ENCODE results near the gene CRB2. TPM values are rescaled to one million over a fixed set of nuclear protein-coding genes. Genes with fewer than 3 reads are reported as not detected.
"Not testable (repeated sequence)": the region's sequence is repeated elsewhere in the genome, so short reads cannot be mapped to it uniquely, and the experiment has no call there.

Gene CRB2
- total RNA-seq, 2 experiments from 2014 or later: not detected

DNA sequence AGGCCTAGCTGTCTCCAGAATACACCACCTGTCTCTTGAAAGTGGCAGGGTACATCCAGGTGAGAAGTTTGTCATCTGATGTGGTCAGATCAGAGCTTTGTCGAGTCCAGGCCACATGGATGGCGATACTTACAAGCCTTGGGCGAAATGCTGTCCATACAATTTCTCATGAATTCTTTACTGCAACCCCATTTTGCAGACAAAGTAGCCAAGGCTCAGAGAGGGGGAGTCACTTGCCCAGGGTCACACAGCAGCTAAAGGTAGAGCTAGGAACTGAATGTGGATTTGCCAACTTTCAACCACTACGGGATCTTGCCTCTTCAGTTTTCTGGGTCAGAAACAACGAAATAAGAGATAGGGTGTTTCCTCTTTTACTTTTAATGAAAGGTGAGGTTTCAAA, 35.2 kb downstream of the CRB2 start:
- Mint-ChIP-seq H3K9me3 (ENCODE audit: low read depth) (no peaks in the 10 kb centered on the region), H3K36me3 (no peaks in the 10 kb centered on the region), H3K27me3 (no peaks in the 10 kb centered on the region), H3K4me3 (no peak overlapping the region), H3K27ac (no peak overlapping the region), H3K4me1 (no peaks in the 10 kb centered on the region)
- DNase-seq (no peak), ATAC-seq (no peak)
- CTCF ChIA-PET: interaction anchor here (0.8 kb wide), 1 partner anchor 37 kb away, joined by 3 read pairs; no protein-coding TSS in a partner anchor

DNA sequence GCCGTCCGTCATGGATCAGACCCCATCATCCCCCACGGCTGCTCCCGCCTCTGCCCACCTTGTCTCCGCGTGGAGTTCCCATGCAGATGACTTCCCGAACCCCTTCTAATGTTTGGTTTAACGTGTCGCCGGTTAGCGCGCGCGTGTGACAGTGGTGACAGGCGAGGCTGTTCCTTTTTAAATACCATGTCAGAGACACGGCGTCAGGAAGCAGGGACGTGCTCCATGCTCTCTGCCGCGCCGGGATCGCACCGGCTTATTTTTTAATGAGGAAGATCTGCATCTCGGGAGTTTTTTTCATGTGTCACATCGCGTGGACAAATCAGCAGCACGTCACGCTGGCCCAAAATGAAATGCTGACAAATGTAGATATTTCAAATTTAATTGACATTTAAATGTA, 35.9 kb downstream of the CRB2 start:
- Mint-ChIP-seq H3K9me3 (ENCODE audit: low read depth) (no peaks in the 10 kb centered on the region), H3K27me3 (no peaks in the 10 kb centered on the region), H3K36me3 (no peaks in the 10 kb centered on the region), H3K27ac (no peak overlapping the region), H3K4me1 (no peaks in the 10 kb centered on the region), H3K4me3 (no peak overlapping the region)
- ATAC-seq: no peak
- CTCF ChIA-PET: interaction anchor here (1.0 kb wide), 1 partner anchor 42 kb away, joined by 3 read pairs; no protein-coding TSS in a partner anchor
- no peak for DNase-seq

DNA sequence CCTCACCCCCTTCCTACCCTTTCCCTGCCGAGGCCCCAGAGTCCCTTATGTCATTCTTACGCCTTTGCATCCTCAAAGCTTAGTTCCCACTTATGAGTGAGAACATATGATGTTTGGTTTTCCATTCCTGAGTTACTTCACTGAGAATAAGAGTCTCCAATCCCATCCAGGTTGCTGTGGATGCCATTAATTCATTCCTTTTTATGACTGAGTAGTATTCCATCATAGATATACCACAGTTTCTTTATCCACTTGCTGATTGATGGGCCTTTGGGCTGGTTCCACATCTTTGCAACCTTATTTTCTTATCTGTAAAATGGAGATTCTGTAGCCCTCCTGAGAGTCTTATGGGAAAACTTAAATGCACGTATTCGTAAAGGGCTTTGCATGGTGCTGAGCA, 36.8 kb downstream of the CRB2 start:
- CTCF ChIA-PET: no interaction called here

DNA sequence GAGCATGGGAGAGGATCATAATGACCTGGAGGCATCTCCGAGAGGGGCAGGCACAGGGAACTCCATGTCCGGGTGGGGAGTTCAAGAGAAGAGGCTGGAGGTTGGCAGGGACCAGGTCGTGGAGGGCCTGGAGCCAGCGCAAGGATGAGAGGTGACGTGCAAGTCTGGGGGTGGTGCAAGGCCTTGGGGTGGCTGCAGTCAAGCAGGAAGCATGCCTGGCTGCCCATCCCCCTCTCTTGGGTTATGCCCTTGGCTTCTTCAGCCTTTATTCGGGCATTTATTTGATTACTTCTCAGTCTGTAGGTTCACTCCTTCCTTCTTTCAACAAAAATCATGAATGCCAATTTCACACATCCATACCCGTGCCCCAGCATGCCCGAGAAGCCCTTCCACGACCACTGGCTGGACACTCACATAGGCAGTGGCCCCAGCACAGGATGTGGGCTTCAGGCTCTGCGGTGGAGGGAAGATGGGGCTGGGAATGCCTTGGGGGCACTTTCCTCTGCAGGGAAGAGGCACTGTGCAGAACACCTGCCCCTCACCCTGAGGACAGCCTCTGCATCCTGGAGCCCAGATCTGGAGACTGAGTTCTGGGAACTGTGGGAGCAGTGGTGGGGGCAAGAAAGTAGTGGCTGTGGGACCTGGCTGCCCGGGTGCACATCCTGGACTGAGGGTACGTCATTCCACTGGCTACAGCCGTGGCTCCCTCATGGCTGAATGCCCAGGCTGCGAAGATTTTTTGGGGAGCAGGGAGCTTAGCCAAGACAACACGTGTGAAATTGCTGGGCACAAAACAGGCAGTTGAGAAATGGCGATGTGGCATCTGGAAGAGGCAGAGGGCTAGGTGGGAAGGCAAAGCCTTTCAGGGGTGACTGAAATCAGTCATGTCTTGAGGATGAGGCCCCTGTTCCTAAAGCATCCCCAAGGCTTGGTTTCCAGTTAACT, 38.6 kb downstream of the CRB2 start:
- no peaks in the 10 kb centered on the region for H3K36me3 Mint-ChIP-seq
- CTCF ChIA-PET: no interaction called here
- H3K9me3 Mint-ChIP-seq (ENCODE audit: low read depth): no peaks in the 10 kb centered on the region
- H3K27ac Mint-ChIP-seq: no peak overlapping the region
- DNase-seq (no peak), ATAC-seq (no peak)
- H3K27me3 Mint-ChIP-seq: no peaks in the 10 kb centered on the region
- H3K4me1 Mint-ChIP-seq: no peaks in the 10 kb centered on the region
- H3K4me3 Mint-ChIP-seq: no peak overlapping the region

More for the DNA sequence above, 36.8 kb downstream of the CRB2 start:
- Mint-ChIP-seq H3K27me3 (no peaks in the 10 kb centered on the region), H3K4me1 (no peaks in the 10 kb centered on the region), H3K27ac (no peak overlapping the region), H3K4me3 (no peak overlapping the region), H3K36me3 (no peaks in the 10 kb centered on the region), H3K9me3 (ENCODE audit: low read depth) (no peaks in the 10 kb centered on the region)
- DNase-seq (no peak), ATAC-seq (no peak)

DNA sequence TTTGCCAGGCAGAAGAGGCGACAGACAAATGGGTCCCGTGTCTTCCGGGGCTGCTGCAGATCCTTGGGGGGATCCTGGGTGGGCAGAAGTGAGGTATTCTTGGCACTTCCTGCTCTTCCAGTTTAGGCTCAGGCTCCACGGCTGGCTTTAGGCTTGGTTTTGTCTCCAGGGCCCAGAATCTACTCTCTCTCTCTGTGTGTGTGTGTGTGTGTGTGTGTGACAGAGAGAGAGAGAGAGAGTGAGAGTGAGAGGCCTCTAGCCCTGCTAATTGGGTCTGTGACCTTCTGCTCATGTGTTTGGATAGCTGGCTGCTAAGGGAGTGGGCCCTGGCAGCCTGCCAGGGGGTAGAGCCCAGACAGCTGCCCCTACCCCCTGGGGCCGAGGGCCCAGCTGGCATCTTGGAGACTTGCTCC, 39.3 kb downstream of the CRB2 start:
- H3K27me3 Mint-ChIP-seq: no peaks in the 10 kb centered on the region
- H3K4me1 Mint-ChIP-seq: no peaks in the 10 kb centered on the region
- no peak for ATAC-seq
- H3K9me3 Mint-ChIP-seq (ENCODE audit: low read depth): no peaks in the 10 kb centered on the region
- no peak overlapping the region for H3K27ac Mint-ChIP-seq
- CTCF ChIA-PET: no interaction called here
- H3K36me3 Mint-ChIP-seq: no peaks in the 10 kb centered on the region
- H3K4me3 Mint-ChIP-seq: no peak overlapping the region
- no peak for DNase-seq

DNA sequence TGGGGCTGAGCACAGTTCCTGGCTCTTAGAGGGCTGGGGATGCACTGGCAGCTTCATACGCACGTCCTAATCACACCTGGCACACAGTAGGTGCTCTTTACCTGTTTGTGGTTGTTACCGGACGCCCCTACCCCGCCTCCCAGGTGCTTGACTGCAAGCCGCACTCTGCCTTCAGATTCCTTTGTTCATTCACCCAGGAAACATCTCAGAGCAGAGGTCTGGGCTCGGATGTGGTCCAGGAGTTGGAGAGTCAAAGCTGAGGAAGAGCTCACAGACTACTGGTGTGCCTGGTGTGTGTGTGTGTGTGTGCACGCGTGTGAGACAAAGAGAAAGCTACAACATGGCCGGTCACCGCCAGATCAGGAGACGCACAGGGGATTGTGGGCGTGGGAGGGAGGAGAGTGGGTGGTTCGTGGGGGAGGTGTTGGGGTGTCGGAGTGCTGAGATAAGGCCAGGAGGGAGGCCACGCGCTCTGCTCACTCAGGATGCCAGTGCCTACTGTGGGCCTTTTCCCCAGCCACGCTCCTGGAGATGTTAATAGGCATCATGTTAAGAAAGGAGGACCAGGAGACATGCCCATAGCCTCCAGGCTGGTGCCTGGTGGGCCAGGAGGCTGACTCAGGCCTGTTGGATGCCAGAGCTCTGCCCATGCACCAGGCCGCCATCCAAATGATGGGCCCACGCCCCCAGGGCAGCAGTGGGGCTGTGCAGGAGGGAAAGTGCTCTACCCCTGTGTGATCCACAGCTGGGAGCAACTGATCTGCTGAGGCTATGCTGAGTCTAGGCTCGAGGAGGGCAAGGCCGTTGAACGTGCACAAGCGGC, 39.9 kb downstream of the CRB2 start:
- ATAC-seq (no peak), DNase-seq (no peak)
- no peaks in the 10 kb centered on the region for H3K9me3 Mint-ChIP-seq (ENCODE audit: low read depth)
- H3K4me1 Mint-ChIP-seq: no peaks in the 10 kb centered on the region
- H3K36me3 Mint-ChIP-seq: no peaks in the 10 kb centered on the region
- H3K4me3 Mint-ChIP-seq: no peak overlapping the region
- H3K27ac Mint-ChIP-seq: no peak overlapping the region
- no peaks in the 10 kb centered on the region for H3K27me3 Mint-ChIP-seq
- CTCF ChIA-PET: no interaction called here

DNA sequence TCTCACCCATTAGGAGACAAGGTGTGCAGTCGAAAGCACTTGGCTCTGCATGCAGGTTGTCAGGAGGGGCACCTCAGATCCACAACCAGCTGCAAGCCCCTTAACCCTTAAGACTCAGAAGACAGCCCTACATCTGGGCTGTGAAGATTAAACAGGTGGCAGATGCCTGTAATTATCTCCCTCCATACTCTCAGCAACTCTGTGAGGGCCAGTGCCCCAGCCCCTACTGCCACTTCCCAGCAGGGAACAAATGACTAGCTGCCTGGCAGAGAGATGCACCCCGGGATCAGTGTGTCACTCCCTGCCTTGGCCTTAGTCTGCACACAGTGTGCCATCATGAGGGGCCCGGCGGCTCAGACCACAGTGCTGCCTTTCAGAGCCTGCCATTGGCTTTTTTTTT, 42.0 kb downstream of the CRB2 start:
- CTCF ChIA-PET: interaction anchor here (1.1 kb wide), 1 partner anchor 21 kb away, joined by 3 read pairs; no protein-coding TSS in a partner anchor
- no peaks in the 10 kb centered on the region for H3K36me3 Mint-ChIP-seq
- H3K4me3 Mint-ChIP-seq: no peak overlapping the region
- no peak for DNase-seq
- no peaks in the 10 kb centered on the region for H3K4me1 Mint-ChIP-seq
- no peaks in the 10 kb centered on the region for H3K9me3 Mint-ChIP-seq (ENCODE audit: low read depth)
- H3K27me3 Mint-ChIP-seq: no peaks in the 10 kb centered on the region
- no peak for ATAC-seq
- H3K27ac Mint-ChIP-seq: no peak overlapping the region

DNA sequence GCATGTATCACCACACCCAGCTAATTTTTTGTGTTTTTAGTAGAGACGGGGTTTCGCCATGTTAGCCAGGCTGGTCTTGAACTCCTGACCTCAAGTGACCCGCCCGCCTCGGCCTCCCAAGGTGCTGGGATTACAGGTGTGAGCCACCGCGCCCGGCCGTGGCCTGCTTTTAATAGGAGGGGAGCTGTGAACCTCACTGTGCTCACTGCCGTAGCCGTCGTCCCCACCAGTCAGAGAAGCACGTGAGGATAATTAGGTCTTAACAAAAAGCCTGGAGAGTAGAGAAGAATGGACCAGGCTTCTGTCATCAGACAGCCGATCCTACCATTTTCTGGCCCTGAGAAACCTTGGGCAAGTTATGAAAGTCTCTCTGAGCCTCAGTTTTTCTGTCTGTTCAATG, 42.9 kb downstream of the CRB2 start:
- DNase-seq: not testable (repeated sequence)

DNA sequence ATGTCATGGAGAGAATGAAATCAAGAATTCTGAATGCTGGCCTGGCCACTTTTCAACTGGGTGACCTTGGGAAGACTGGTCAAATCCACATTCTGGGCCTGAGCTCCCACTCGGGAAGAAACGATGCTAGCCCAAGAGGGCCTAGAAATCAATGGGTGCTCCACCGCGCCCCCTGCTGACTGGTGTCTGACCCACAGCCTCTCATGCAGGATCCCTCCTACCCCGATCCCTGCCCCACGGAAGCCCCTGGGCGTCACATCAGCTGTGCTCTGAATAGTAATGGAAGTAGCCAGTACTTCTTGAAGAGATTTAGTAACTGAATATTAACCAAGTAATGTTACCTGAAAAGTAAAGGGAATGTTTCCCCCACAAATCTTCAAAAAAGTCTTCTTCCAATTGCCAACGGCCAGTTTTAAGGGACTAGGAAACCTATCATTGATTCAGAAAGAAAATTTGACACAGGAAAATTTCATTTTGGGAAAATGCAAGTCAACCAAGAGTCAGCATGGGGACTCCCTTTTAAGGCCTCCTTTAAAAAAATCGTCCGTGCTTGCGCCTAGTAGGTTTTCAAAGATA, 43.9 kb downstream of the CRB2 start:
- no peak for ATAC-seq
- H3K27me3 Mint-ChIP-seq: no peaks in the 10 kb centered on the region
- no peaks in the 10 kb centered on the region for H3K4me1 Mint-ChIP-seq
- H3K4me3 Mint-ChIP-seq: no peak overlapping the region
- H3K9me3 Mint-ChIP-seq (ENCODE audit: low read depth): no peaks in the 10 kb centered on the region
- CTCF ChIA-PET: interaction anchor here (0.9 to 1.8 kb wide), 3 partner anchors 46 to 639 kb away, joined by 3 to 6 read pairs (median 3); no protein-coding TSS in a partner anchor
- no peak overlapping the region for H3K27ac Mint-ChIP-seq
- DNase-seq: no peak
- H3K36me3 Mint-ChIP-seq: no peaks in the 10 kb centered on the region

More for the DNA sequence above, 42.9 kb downstream of the CRB2 start:
- not testable (repeated sequence) for H3K9me3 Mint-ChIP-seq (ENCODE audit: low read depth); H3K27ac Mint-ChIP-seq; H3K4me1 Mint-ChIP-seq; H3K4me3 Mint-ChIP-seq; ATAC-seq; H3K36me3 Mint-ChIP-seq; H3K27me3 Mint-ChIP-seq
- CTCF ChIA-PET: interaction anchor here (1.1 to 1.8 kb wide), 3 partner anchors 13 to 45 kb away, joined by 3 to 6 read pairs (median 3); no protein-coding TSS in a partner anchor

DNA sequence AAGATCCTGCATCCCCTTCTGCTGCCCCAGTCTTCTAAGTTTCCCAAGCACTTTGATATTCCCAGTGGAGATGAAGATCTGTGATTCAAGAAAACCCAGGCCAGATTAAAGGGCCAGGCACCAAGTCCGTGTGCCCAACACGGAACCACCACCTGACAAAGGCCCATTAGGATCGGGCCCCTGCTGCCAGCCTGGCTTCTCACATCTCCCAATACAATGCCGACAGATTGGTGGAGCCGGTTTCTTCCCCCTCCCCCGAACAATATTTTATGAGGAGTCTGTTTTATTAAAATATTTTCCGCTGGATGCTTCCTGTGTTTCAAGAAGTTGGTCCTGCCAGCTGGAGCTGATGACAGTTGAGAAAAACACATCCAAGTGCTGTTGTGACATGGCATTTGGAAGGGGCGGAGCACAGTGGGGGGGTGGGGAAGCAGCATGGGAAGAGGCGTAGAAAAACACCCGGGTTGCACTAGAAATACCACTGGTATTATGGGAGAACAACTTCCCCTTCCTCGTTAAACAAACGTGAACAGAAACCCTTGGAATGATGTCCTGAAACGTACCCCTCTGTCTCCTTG, 45.0 kb downstream of the CRB2 start:
- Mint-ChIP-seq H3K27me3 (no peaks in the 10 kb centered on the region), H3K27ac (no peak overlapping the region), H3K4me1 (no peaks in the 10 kb centered on the region), H3K4me3 (no peak overlapping the region), H3K36me3 (no peaks in the 10 kb centered on the region), H3K9me3 (ENCODE audit: low read depth) (no peaks in the 10 kb centered on the region)
- ATAC-seq (no peak), DNase-seq (no peak)
- CTCF ChIA-PET: interaction anchor here (0.9 to 1.5 kb wide), 3 partner anchors 15 to 640 kb away, joined by 3 to 12 read pairs (median 4); no protein-coding TSS in a partner anchor

DNA sequence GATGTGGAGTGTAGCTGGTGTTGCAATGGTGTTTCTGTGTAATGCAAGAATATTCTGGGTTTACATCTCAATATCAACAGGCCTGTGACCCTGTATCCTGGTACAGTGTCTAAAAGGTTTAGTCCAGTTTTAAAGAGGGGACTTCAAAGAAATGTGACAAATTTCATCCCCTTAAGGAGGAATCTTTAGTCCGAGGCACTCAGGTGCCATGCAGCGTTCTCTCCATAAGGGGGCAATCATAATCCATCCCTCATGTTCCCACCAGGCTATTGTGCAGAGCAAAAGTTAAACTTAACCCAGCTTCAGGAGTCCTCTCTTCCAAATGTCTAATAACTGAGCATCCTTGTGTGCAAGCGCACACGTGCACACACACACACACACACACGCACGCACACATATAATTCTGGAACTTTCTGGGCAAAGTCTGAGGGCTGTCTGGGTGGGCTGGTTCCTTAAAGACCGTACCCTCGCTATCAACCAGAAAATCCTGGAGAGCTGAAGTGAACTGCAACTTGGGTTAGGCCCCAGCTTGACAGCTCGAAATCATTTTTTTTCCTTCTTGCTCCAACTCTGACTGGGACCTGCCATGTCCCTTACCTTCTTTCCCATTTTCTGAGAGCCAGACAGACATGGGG, 46.0 kb downstream of the CRB2 start:
- H3K9me3 Mint-ChIP-seq (ENCODE audit: low read depth): no peaks in the 10 kb centered on the region
- no peak for DNase-seq
- H3K4me1 Mint-ChIP-seq: no peaks in the 10 kb centered on the region
- no peaks in the 10 kb centered on the region for H3K36me3 Mint-ChIP-seq
- H3K4me3 Mint-ChIP-seq: no peak overlapping the region
- no peak overlapping the region for H3K27ac Mint-ChIP-seq
- no peaks in the 10 kb centered on the region for H3K27me3 Mint-ChIP-seq
- peak; percentile 49 for ATAC-seq
- CTCF ChIA-PET: interaction anchor here (1.2 to 1.5 kb wide), 3 partner anchors 16 to 639 kb away, joined by 3 to 12 read pairs (median 4); no protein-coding TSS in a partner anchor

DNA sequence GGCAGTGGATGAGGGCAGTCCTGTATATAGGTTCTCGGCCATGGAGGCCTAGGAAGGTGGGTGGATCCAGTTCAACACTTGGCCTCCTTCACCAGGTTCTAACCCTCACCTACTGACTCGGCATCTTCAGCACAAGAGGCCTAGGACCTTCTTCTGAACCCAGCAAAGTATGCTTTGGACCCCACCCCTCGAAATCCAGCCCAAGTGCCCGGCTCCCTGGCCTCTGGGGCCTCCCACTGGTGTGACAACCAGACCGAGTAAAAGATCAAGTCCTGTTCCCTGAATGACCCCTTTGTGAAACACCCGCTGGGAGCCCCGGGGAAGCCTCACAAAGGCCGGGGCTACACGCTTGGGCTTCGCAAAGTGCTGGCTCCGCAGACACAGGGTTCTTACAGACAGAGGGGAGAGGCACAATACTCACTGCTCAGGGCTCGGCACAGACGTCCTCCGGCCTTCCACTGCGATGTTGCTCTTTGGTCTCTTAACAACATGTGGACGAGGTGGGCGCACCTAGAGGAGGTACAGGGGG, 47.0 kb downstream of the CRB2 start:
- ATAC-seq (no peak), DNase-seq (no peak)
- Mint-ChIP-seq H3K4me1 (no peaks in the 10 kb centered on the region), H3K9me3 (ENCODE audit: low read depth) (no peaks in the 10 kb centered on the region), H3K4me3 (no peak overlapping the region), H3K27me3 (no peaks in the 10 kb centered on the region), H3K36me3 (no peaks in the 10 kb centered on the region), H3K27ac (no peak overlapping the region)
- CTCF ChIA-PET: no interaction called here
